OCI-LY1 (cell line): Measurements from ENCODE around the gene ADAMTS12.

ENCODE experiments used
- EZH2 ChIP-seq: fragments of 200-600 bp; sonication (generic), shearing (Covaris generic); IDR thresholded peaks from 2 replicates; pipeline ENCODE4 v1.8.0; 2017; ENCODE audit warnings: borderline replicate concordance, mixed run types, mild to moderate bottlenecking, antibody characterized with exemption, low read length, moderate library complexity, mixed read lengths
- TF ChIP-seq, protein P1 (sequence below): fragments of 200-600 bp; sonication (generic), shearing (Covaris generic); IDR thresholded peaks from 2 replicates; pipeline ENCODE4 v1.5.1; 2017; ENCODE audit warnings: mild to moderate bottlenecking, antibody characterized with exemption, low read length, moderate library complexity, mixed read lengths

DNA sequence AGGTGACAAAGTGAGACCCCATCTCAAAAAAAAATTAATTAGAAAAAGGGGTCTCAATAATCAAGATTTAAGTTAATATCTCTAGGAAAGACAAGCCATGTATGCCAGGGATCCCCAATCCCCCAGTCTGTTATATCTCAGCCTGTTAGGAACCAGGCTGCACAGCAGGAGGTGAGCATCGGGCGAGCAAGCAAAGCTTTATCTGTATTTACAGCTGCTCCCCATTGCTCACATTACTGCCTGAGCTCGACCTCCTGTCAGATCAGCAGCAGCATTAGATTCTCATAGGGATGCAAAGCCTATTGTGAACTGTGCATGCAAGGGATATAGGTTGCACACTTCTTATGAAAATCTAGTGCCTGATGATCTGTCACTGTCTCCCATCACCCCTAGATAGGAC lies 334.2 kb downstream of the ADAMTS12 start:
- TF ChIP-seq, protein P1, sequence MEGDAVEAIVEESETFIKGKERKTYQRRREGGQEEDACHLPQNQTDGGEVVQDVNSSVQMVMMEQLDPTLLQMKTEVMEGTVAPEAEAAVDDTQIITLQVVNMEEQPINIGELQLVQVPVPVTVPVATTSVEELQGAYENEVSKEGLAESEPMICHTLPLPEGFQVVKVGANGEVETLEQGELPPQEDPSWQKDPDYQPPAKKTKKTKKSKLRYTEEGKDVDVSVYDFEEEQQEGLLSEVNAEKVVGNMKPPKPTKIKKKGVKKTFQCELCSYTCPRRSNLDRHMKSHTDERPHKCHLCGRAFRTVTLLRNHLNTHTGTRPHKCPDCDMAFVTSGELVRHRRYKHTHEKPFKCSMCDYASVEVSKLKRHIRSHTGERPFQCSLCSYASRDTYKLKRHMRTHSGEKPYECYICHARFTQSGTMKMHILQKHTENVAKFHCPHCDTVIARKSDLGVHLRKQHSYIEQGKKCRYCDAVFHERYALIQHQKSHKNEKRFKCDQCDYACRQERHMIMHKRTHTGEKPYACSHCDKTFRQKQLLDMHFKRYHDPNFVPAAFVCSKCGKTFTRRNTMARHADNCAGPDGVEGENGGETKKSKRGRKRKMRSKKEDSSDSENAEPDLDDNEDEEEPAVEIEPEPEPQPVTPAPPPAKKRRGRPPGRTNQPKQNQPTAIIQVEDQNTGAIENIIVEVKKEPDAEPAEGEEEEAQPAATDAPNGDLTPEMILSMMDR, result no peak
- no peak for TF ChIP-seq EZH2
